Suppressor macrophage treated with lipopolysaccharide for 1 hour (primary cell): Measurements from ENCODE around the gene SPATA19.

Experiments
- DNase-seq, 3 donors: peaks; one replicate each; pipeline ENCODE4 v3.0.0-alpha.2; 2020 to 2022

The SPATA19 gene

GRCh38 chr11:133817449-133817848 lies 27.9 kb downstream of the SPATA19 start:
- no peak for DNase-seq

- no peak for DNase-seq
Measured at GRCh38 chr11:133816146-133816870, 29.0 kb downstream of the SPATA19 start.

- no peak for DNase-seq
Measured at GRCh38 chr11:133815636-133816035, 29.7 kb downstream of the SPATA19 start.

- DNase-seq, result no peak
Measured at GRCh38 chr11:133814588-133815100, 30.7 kb downstream of the SPATA19 start.

- DNase-seq, result no peak
Measured at GRCh38 chr11:133811850-133812685, 33.2 kb downstream of the SPATA19 start.

- no peak for DNase-seq
Measured at GRCh38 chr11:133810766-133811165, 34.5 kb downstream of the SPATA19 start.

- no peak for DNase-seq
Measured at GRCh38 chr11:133809569-133810491, 35.5 kb downstream of the SPATA19 start.

- peak; percentile 7 to 61 (median 32) for DNase-seq
Measured at GRCh38 chr11:133808393-133809140, 36.7 kb downstream of the SPATA19 start.

GRCh38 chr11:133803026-133803425 lies 42.3 kb downstream of the SPATA19 start:
- no peak for DNase-seq

GRCh38 chr11:133801356-133801755 lies 44.0 kb downstream of the SPATA19 start:
- no peak for DNase-seq

GRCh38 chr11:133800666-133801065 lies 44.6 kb downstream of the SPATA19 start:
- DNase-seq, result no peak

GRCh38 chr11:133797554-133797953 lies 47.8 kb downstream of the SPATA19 start:
- DNase-seq, result no peak

- no peak for DNase-seq
Measured at GRCh38 chr11:133796043-133796795, 49.1 kb downstream of the SPATA19 start.

- DNase-seq, result no peak
Measured at GRCh38 chr11:133795088-133795487, 50.2 kb downstream of the SPATA19 start.

- no peak for DNase-seq
Measured at GRCh38 chr11:133794205-133794604, 51.1 kb downstream of the SPATA19 start.

- DNase-seq, result no peak
Measured at GRCh38 chr11:133793271-133794035, 51.9 kb downstream of the SPATA19 start.

GRCh38 chr11:133790995-133791394 lies 54.3 kb downstream of the SPATA19 start:
- no peak for DNase-seq
